Measurements from ENCODE around the gene EN2.

Gene EN2

GRCh38 chr7:155427411-155428038, 30.4 kb upstream of the EN2 start:
- TF ChIP-seq, protein P1, sequence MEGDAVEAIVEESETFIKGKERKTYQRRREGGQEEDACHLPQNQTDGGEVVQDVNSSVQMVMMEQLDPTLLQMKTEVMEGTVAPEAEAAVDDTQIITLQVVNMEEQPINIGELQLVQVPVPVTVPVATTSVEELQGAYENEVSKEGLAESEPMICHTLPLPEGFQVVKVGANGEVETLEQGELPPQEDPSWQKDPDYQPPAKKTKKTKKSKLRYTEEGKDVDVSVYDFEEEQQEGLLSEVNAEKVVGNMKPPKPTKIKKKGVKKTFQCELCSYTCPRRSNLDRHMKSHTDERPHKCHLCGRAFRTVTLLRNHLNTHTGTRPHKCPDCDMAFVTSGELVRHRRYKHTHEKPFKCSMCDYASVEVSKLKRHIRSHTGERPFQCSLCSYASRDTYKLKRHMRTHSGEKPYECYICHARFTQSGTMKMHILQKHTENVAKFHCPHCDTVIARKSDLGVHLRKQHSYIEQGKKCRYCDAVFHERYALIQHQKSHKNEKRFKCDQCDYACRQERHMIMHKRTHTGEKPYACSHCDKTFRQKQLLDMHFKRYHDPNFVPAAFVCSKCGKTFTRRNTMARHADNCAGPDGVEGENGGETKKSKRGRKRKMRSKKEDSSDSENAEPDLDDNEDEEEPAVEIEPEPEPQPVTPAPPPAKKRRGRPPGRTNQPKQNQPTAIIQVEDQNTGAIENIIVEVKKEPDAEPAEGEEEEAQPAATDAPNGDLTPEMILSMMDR (IDR thresholded peaks at IDR 0.05; ENCODE audit: control insufficient read depth, extremely low read depth, insufficient read depth), result no peak
- no peak for DNase-seq (ENCODE audit: low read depth)
- H3K4me3 ChIP-seq (ENCODE audit: low read depth, low read length), result no peak overlapping the region

DNA sequence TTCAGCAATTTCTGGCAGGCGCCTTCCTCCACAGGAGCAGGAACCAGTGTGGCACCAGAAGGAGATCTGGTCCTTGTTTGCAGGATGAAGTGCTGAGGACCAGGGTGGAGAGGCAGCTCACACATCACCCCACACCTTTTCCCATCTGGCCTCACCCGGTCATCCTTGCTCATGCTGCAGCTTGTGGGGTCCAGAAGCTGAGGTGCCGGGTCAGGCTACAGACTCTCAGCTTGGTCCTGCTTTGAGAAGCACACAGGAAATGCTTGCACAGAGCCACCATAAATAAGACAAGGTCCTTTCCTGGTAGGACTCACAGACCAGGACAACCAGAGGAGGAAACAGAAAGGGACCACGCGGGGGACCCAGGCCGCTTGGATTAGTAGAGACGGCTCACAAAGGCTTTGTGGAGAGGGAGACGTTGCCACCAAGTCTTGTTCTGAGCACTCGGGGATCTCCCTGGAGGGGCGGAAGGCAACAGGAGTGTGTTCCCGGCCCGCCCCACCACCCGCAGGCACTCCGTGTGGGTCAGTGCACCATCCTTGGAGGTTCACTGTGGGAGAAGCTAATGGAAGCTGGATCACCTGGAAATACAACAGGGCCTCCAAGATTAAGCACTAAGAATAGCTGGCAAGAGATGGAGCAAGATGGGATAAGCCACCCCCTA, 29.6 kb upstream of the EN2 start:
- DNase-seq (ENCODE audit: low read depth), result no peak
- TF ChIP-seq, protein P1 (IDR thresholded peaks at IDR 0.05; ENCODE audit: control insufficient read depth, extremely low read depth, insufficient read depth), result no peak
- no peak overlapping the region for H3K4me3 ChIP-seq (ENCODE audit: low read depth, low read length)

- H3K4me3 ChIP-seq (ENCODE audit: low read depth, low read length), result no peak overlapping the region
- TF ChIP-seq, protein P1 (IDR thresholded peaks at IDR 0.05; ENCODE audit: control insufficient read depth, extremely low read depth, insufficient read depth), result no peak
- no peak for DNase-seq (ENCODE audit: low read depth)
Measured at GRCh38 chr7:155429651-155430050, 28.3 kb upstream of the EN2 start.

DNA sequence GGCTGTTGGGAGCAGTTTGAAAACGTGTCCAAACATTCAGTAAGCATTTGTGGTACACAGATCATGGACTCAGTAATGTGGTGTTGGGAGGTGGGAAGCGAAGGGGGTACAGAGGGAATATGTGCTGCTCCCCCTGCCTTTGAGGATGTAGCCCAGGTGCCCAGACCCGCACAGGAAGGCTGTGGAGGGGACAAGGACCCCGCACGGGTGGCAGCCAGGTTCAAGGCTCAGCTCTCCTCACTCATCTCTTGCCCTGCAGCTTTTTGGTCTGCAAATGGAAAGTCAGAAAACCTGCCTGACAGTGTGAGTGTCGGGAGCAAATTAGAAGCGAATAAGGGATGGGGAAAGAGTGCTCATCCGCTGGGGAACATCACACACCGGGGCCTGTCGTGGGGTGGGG, 27.3 kb upstream of the EN2 start:
- no peak for DNase-seq (ENCODE audit: low read depth)
- H3K4me3 ChIP-seq (ENCODE audit: low read depth, low read length), result no peak overlapping the region
- TF ChIP-seq, protein P1 (IDR thresholded peaks at IDR 0.05; ENCODE audit: control insufficient read depth, extremely low read depth, insufficient read depth), result no peak

GRCh38 chr7:155431231-155431630, 26.7 kb upstream of the EN2 start:
- TF ChIP-seq, protein P1 (IDR thresholded peaks at IDR 0.05; ENCODE audit: control insufficient read depth, extremely low read depth, insufficient read depth), result no peak
- DNase-seq (ENCODE audit: low read depth), result no peak
- H3K4me3 ChIP-seq (ENCODE audit: low read depth, low read length), result no peak overlapping the region

DNA sequence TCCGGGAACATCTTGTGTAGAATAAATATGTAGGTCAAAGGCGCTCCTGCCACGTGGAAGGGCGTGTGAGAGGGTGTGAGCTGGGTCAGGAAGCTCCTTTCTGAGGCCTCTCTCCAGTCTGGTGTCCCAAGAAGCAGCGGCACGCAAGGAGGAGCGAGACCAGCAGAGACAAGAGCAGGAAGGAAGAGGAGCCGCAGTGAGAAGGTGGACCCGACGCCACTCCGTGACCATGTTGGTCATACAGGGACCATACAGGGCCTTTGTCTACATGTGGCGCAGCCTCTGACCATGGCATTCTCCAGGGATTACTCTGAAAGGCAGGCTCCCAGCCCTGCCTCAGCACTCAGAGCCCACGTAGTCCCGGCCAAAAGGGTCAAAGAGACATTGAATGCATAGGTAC, 26.2 kb upstream of the EN2 start:
- TF ChIP-seq, protein P1 (IDR thresholded peaks at IDR 0.05; ENCODE audit: control insufficient read depth, extremely low read depth, insufficient read depth), result no peak
- no peak overlapping the region for H3K4me3 ChIP-seq (ENCODE audit: low read depth, low read length)
- no peak for DNase-seq (ENCODE audit: low read depth)

DNA sequence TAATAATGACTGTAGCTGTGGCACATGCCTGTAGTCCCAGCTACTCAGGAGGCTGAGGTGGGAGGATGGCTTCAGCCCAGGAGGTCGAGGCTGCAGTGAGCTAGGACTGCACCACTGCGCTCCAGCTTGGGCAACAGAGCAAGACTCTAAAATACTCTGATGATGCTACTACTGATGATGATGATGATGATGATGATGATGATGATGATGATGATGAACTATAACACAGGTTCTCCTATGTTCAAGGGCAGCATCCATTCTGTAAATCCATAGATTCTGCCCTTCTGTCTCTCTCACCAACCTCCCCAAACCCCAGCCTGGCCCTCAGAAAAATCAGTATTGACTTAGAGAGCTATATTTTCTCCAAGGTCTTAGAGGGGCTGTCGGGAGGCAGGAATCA, 22.8 kb upstream of the EN2 start:
- no peak for DNase-seq (ENCODE audit: low read depth)
- no peak overlapping the region for H3K4me3 ChIP-seq (ENCODE audit: low read depth, low read length)
- TF ChIP-seq, protein P1 (IDR thresholded peaks at IDR 0.05; ENCODE audit: control insufficient read depth, extremely low read depth, insufficient read depth), result no peak
